ENCODE data around the gene DNAJB14.

Gene DNAJB14

GRCh38 chr4:99891351-99891750 is 55.1 kb downstream of the DNAJB14 start:
- DNase-seq (ENCODE audit: low read depth): no peak
- H3K4me3 ChIP-seq (ENCODE audit: low read length): no peak overlapping the region
- no peaks in the 10 kb centered on the region for H3K27me3 ChIP-seq (replicated peaks; ENCODE audit: control insufficient read depth, insufficient read depth, low read length)

GRCh38 chr4:99887837-99888236 is 58.6 kb downstream of the DNAJB14 start:
- Histone ChIP-seq H3K9ac (ENCODE audit: low read length) (peak overlapping the region; percentile 33), H3K4me3 (ENCODE audit: low read length) (no peak overlapping the region), H3K27me3 (replicated peaks; ENCODE audit: control insufficient read depth, insufficient read depth, low read length) (no peaks in the 10 kb centered on the region), H3K9me3 (ENCODE audit: control insufficient read depth, low read length) (no peaks in the 10 kb centered on the region), H3K4me1 (ENCODE audit: control insufficient read depth, insufficient read depth, low read length) (peaks cover 11% of the 10 kb centered on the region), H3K36me3 (ENCODE audit: control insufficient read depth, insufficient read depth, low read length, severe bottlenecking) (peaks cover 42% of the 10 kb centered on the region)
- DNase-seq (ENCODE audit: low read depth): peak; percentile 39

More at GRCh38 chr4:99891351-99891750, 55.1 kb downstream of the DNAJB14 start:
- H3K4me1 ChIP-seq (ENCODE audit: control insufficient read depth, insufficient read depth, low read length): peaks cover 18% of the 10 kb centered on the region
- H3K9me3 ChIP-seq (ENCODE audit: control insufficient read depth, low read length): no peaks in the 10 kb centered on the region
- peaks cover 14% of the 10 kb centered on the region for H3K36me3 ChIP-seq (ENCODE audit: control insufficient read depth, insufficient read depth, low read length, severe bottlenecking)
- no peak overlapping the region for H3K9ac ChIP-seq (ENCODE audit: low read length)

GRCh38 chr4:99886146-99886545 is 60.3 kb downstream of the DNAJB14 start:
- H3K9me3 ChIP-seq (ENCODE audit: control insufficient read depth, low read length): no peaks in the 10 kb centered on the region
- peaks cover 9% of the 10 kb centered on the region for H3K4me1 ChIP-seq (ENCODE audit: control insufficient read depth, insufficient read depth, low read length)
- DNase-seq (ENCODE audit: low read depth): no peak
- no peak overlapping the region for H3K9ac ChIP-seq (ENCODE audit: low read length)
- H3K4me3 ChIP-seq (ENCODE audit: low read length): no peak overlapping the region
- H3K36me3 ChIP-seq (ENCODE audit: control insufficient read depth, insufficient read depth, low read length, severe bottlenecking): peaks cover 59% of the 10 kb centered on the region
- H3K27me3 ChIP-seq (replicated peaks; ENCODE audit: control insufficient read depth, insufficient read depth, low read length): no peaks in the 10 kb centered on the region

- Histone ChIP-seq H3K4me1 (ENCODE audit: control insufficient read depth, insufficient read depth, low read length) (peaks cover 9% of the 10 kb centered on the region), H3K9ac (ENCODE audit: low read length) (no peak overlapping the region), H3K9me3 (ENCODE audit: control insufficient read depth, low read length) (no peaks in the 10 kb centered on the region), H3K4me3 (ENCODE audit: low read length) (no peak overlapping the region), H3K36me3 (ENCODE audit: control insufficient read depth, insufficient read depth, low read length, severe bottlenecking) (peaks cover 63% of the 10 kb centered on the region), H3K27me3 (replicated peaks; ENCODE audit: control insufficient read depth, insufficient read depth, low read length) (no peaks in the 10 kb centered on the region)
- DNase-seq (ENCODE audit: low read depth): no peak
Observed at GRCh38 chr4:99885687-99886086, 60.7 kb downstream of the DNAJB14 start.

GRCh38 chr4:99885063-99885664 is 61.3 kb downstream of the DNAJB14 start:
- DNase-seq (ENCODE audit: low read depth): peak; percentile 71
- H3K27me3 ChIP-seq (replicated peaks; ENCODE audit: control insufficient read depth, insufficient read depth, low read length): no peaks in the 10 kb centered on the region
- no peaks in the 10 kb centered on the region for H3K9me3 ChIP-seq (ENCODE audit: control insufficient read depth, low read length)
- H3K9ac ChIP-seq (ENCODE audit: low read length): no peak overlapping the region
- H3K4me3 ChIP-seq (ENCODE audit: low read length): no peak overlapping the region
- H3K4me1 ChIP-seq (ENCODE audit: control insufficient read depth, insufficient read depth, low read length): peaks cover 9% of the 10 kb centered on the region
- peaks cover 68% of the 10 kb centered on the region for H3K36me3 ChIP-seq (ENCODE audit: control insufficient read depth, insufficient read depth, low read length, severe bottlenecking)

- Histone ChIP-seq H3K36me3 (ENCODE audit: control insufficient read depth, insufficient read depth, low read length, severe bottlenecking) (peaks cover 67% of the 10 kb centered on the region), H3K9ac (ENCODE audit: low read length) (no peak overlapping the region), H3K4me3 (ENCODE audit: low read length) (no peak overlapping the region), H3K9me3 (ENCODE audit: control insufficient read depth, low read length) (no peaks in the 10 kb centered on the region), H3K4me1 (ENCODE audit: control insufficient read depth, insufficient read depth, low read length) (peaks cover 15% of the 10 kb centered on the region), H3K27me3 (replicated peaks; ENCODE audit: control insufficient read depth, insufficient read depth, low read length) (no peaks in the 10 kb centered on the region)
- DNase-seq (ENCODE audit: low read depth): peak; percentile 31
Observed at GRCh38 chr4:99879458-99879857, 67.0 kb downstream of the DNAJB14 start.

- peaks cover 59% of the 10 kb centered on the region for H3K36me3 ChIP-seq (ENCODE audit: control insufficient read depth, insufficient read depth, low read length, severe bottlenecking)
- no peak overlapping the region for H3K4me3 ChIP-seq (ENCODE audit: low read length)
- no peaks in the 10 kb centered on the region for H3K27me3 ChIP-seq (replicated peaks; ENCODE audit: control insufficient read depth, insufficient read depth, low read length)
- peaks cover 15% of the 10 kb centered on the region for H3K4me1 ChIP-seq (ENCODE audit: control insufficient read depth, insufficient read depth, low read length)
- no peak overlapping the region for H3K9ac ChIP-seq (ENCODE audit: low read length)
- H3K9me3 ChIP-seq (ENCODE audit: control insufficient read depth, low read length): no peaks in the 10 kb centered on the region
- no peak for DNase-seq (ENCODE audit: low read depth)
Observed at GRCh38 chr4:99878604-99879003, 67.8 kb downstream of the DNAJB14 start.

GRCh38 chr4:99876946-99877345 is 69.5 kb downstream of the DNAJB14 start:
- DNase-seq (ENCODE audit: low read depth): no peak

GRCh38 chr4:99875071-99875470 is 71.3 kb downstream of the DNAJB14 start:
- H3K36me3 ChIP-seq (ENCODE audit: control insufficient read depth, insufficient read depth, low read length, severe bottlenecking): peaks cover 24% of the 10 kb centered on the region
- H3K27me3 ChIP-seq (replicated peaks; ENCODE audit: control insufficient read depth, insufficient read depth, low read length): no peaks in the 10 kb centered on the region
- peaks cover 15% of the 10 kb centered on the region for H3K4me1 ChIP-seq (ENCODE audit: control insufficient read depth, insufficient read depth, low read length)
- no peak for DNase-seq (ENCODE audit: low read depth)
- H3K9me3 ChIP-seq (ENCODE audit: control insufficient read depth, low read length): no peaks in the 10 kb centered on the region
- no peak overlapping the region for H3K4me3 ChIP-seq (ENCODE audit: low read length)
- H3K9ac ChIP-seq (ENCODE audit: low read length): no peak overlapping the region

More at GRCh38 chr4:99876946-99877345, 69.5 kb downstream of the DNAJB14 start:
- H3K36me3 ChIP-seq (ENCODE audit: control insufficient read depth, insufficient read depth, low read length, severe bottlenecking): peaks cover 42% of the 10 kb centered on the region
- H3K4me3 ChIP-seq (ENCODE audit: low read length): no peak overlapping the region
- peaks cover 15% of the 10 kb centered on the region for H3K4me1 ChIP-seq (ENCODE audit: control insufficient read depth, insufficient read depth, low read length)
- H3K9ac ChIP-seq (ENCODE audit: low read length): no peak overlapping the region
- no peaks in the 10 kb centered on the region for H3K27me3 ChIP-seq (replicated peaks; ENCODE audit: control insufficient read depth, insufficient read depth, low read length)
- no peaks in the 10 kb centered on the region for H3K9me3 ChIP-seq (ENCODE audit: control insufficient read depth, low read length)

- DNase-seq (ENCODE audit: low read depth): no peak
- H3K9me3 ChIP-seq (ENCODE audit: control insufficient read depth, low read length): no peaks in the 10 kb centered on the region
- no peak overlapping the region for H3K4me3 ChIP-seq (ENCODE audit: low read length)
- H3K27me3 ChIP-seq (replicated peaks; ENCODE audit: control insufficient read depth, insufficient read depth, low read length): no peaks in the 10 kb centered on the region
- peaks cover 16% of the 10 kb centered on the region for H3K4me1 ChIP-seq (ENCODE audit: control insufficient read depth, insufficient read depth, low read length)
- H3K9ac ChIP-seq (ENCODE audit: low read length): no peak overlapping the region
- no peaks in the 10 kb centered on the region for H3K36me3 ChIP-seq (ENCODE audit: control insufficient read depth, insufficient read depth, low read length, severe bottlenecking)
Observed at GRCh38 chr4:99872570-99872969, 73.8 kb downstream of the DNAJB14 start.

GRCh38 chr4:99868126-99868596 is 78.3 kb downstream of the DNAJB14 start:
- Histone ChIP-seq H3K9me3 (ENCODE audit: control insufficient read depth, low read length) (no peaks in the 10 kb centered on the region), H3K4me3 (ENCODE audit: low read length) (peak overlapping the region; percentile 14), H3K4me1 (ENCODE audit: control insufficient read depth, insufficient read depth, low read length) (peaks cover 5% of the 10 kb centered on the region), H3K9ac (ENCODE audit: low read length) (no peak overlapping the region), H3K27me3 (replicated peaks; ENCODE audit: control insufficient read depth, insufficient read depth, low read length) (no peaks in the 10 kb centered on the region), H3K36me3 (ENCODE audit: control insufficient read depth, insufficient read depth, low read length, severe bottlenecking) (no peaks in the 10 kb centered on the region)
- DNase-seq (ENCODE audit: low read depth): peak; percentile 93

- Histone ChIP-seq H3K36me3 (ENCODE audit: control insufficient read depth, insufficient read depth, low read length, severe bottlenecking) (no peaks in the 10 kb centered on the region), H3K9me3 (ENCODE audit: control insufficient read depth, low read length) (no peaks in the 10 kb centered on the region), H3K27me3 (replicated peaks; ENCODE audit: control insufficient read depth, insufficient read depth, low read length) (no peaks in the 10 kb centered on the region), H3K4me3 (ENCODE audit: low read length) (no peak overlapping the region), H3K9ac (ENCODE audit: low read length) (no peak overlapping the region), H3K4me1 (ENCODE audit: control insufficient read depth, insufficient read depth, low read length) (peaks cover 5% of the 10 kb centered on the region)
- peak; percentile 39 for DNase-seq (ENCODE audit: low read depth)
Observed at GRCh38 chr4:99863804-99864203, 82.6 kb downstream of the DNAJB14 start.
